SK-N-SH treated with all-trans-retinoic acid at 6 μM for 48 hours (cell line): ENCODE results near the gene MZB1.

Experiments
- ATAC-seq: fragments of 200-7000 bp; cut with Tn5 transposase; 3 replicates; pipeline ENCODE4 v1.9.1; 2020; ENCODE audit warnings: mild to moderate bottlenecking, moderate library complexity
- ARNTL ChIP-seq: fragments of 450-650 bp; formaldehyde crosslinking; IDR thresholded peaks from 2 replicates; pipeline ENCODE4 v1.5.0; 2020; ENCODE audit warnings: low read depth, mild to moderate bottlenecking, moderate library complexity, borderline replicate concordance
- BACH2 ChIP-seq: fragments of 250-450 bp; sonication (Bioruptor Pico); IDR thresholded peaks from 2 replicates; pipeline ENCODE4 v1.9.0; 2021; ENCODE audit warnings: mild to moderate bottlenecking, borderline replicate concordance
- CSDC2 ChIP-seq: fragments of 250-450 bp; sonication (Bioruptor Pico); IDR thresholded peaks from 2 replicates; pipeline ENCODE4 v1.5.0; 2020; ENCODE audit warnings: mild to moderate bottlenecking, moderate library complexity
- CSRNP3 ChIP-seq: fragments of 250-450 bp; sonication (Bioruptor Pico); IDR thresholded peaks from 2 replicates; pipeline ENCODE4 v1.5.1; 2021; ENCODE audit warnings: mild to moderate bottlenecking, moderate library complexity
- ESRRG ChIP-seq: fragments of 250-450 bp; sonication (Bioruptor Pico); IDR thresholded peaks from 2 replicates; pipeline ENCODE4 v1.6.1; 2021; ENCODE audit warnings: mild to moderate bottlenecking
- GLIS3 ChIP-seq: fragments of 250-450 bp; sonication (Bioruptor Pico); IDR thresholded peaks from 2 replicates; pipeline ENCODE4 v1.5.0; 2020; ENCODE audit warnings: mild to moderate bottlenecking, moderate library complexity
- ISL1 ChIP-seq: fragments of 250-450 bp; sonication (Bioruptor Pico); IDR thresholded peaks from 2 replicates; pipeline ENCODE4 v2.1.2; 2022; ENCODE audit warnings: mild to moderate bottlenecking, moderate library complexity
- OSR1 ChIP-seq: fragments of 250-450 bp; sonication (Bioruptor Pico); IDR thresholded peaks from 2 replicates; pipeline ENCODE4 v1.8.0; 2022; ENCODE audit warnings: moderate library complexity, mild to moderate bottlenecking, inconsistent platforms
- PATZ1 ChIP-seq: fragments of 250-450 bp; sonication (Bioruptor Pico); IDR thresholded peaks from 2 replicates; pipeline ENCODE4 v1.8.0; 2020; ENCODE audit warnings: mild to moderate bottlenecking, moderate library complexity, borderline replicate concordance
- POU6F1 ChIP-seq: fragments of 250-450 bp; sonication (Bioruptor Pico); IDR thresholded peaks from 2 replicates; pipeline ENCODE4 v1.8.0; 2021; ENCODE audit warnings: low read depth, mild to moderate bottlenecking, moderate library complexity, borderline replicate concordance
- RARB ChIP-seq: fragments of 250-450 bp; sonication (Bioruptor Pico); IDR thresholded peaks from 2 replicates; pipeline ENCODE4 v1.8.0; 2021; ENCODE audit warnings: mild to moderate bottlenecking, moderate library complexity
- SNAI2 ChIP-seq: fragments of 250-450 bp; sonication (Bioruptor Pico); IDR thresholded peaks from 2 replicates; pipeline ENCODE4 v1.5.0; 2020; ENCODE audit warnings: mild to moderate bottlenecking, moderate library complexity
- TCF4 ChIP-seq: fragments of 250-450 bp; sonication (Bioruptor Pico); IDR thresholded peaks from 2 replicates; pipeline ENCODE4 v1.8.0; 2021; ENCODE audit warnings: mild to moderate bottlenecking, moderate library complexity, borderline replicate concordance
- TOX ChIP-seq: fragments of 250-450 bp; sonication (Bioruptor Pico); IDR thresholded peaks from 2 replicates; pipeline ENCODE4 v1.8.0; 2021; ENCODE audit warnings: mild to moderate bottlenecking, moderate library complexity, borderline replicate concordance
- ZC3H10 ChIP-seq: fragments of 250-450 bp; sonication (Bioruptor Pico); IDR thresholded peaks from 2 replicates; pipeline ENCODE4 v1.5.1; 2021; ENCODE audit warnings: mild to moderate bottlenecking, moderate library complexity
- ZFP3 ChIP-seq: fragments of 250-450 bp; sonication (Bioruptor Pico); IDR thresholded peaks from 2 replicates; pipeline ENCODE4 v1.5.0; 2020; ENCODE audit warnings: mild to moderate bottlenecking, moderate library complexity
- ZFP30 ChIP-seq: fragments of 450-650 bp; formaldehyde crosslinking; IDR thresholded peaks from 2 replicates; pipeline ENCODE4 v1.5.0; 2022; ENCODE audit warnings: mild to moderate bottlenecking, moderate library complexity
- ZNF565 ChIP-seq: fragments of 450-650 bp; formaldehyde crosslinking; conservative IDR thresholded peaks from 2 replicates; pipeline ENCODE4 v1.5.0; 2020; ENCODE audit warnings: low read depth, mild to moderate bottlenecking, moderate library complexity
- ZNF70 ChIP-seq: fragments of 450-650 bp; formaldehyde crosslinking; IDR thresholded peaks from 2 replicates; pipeline ENCODE4 v1.5.0; 2020; ENCODE audit warnings: mild to moderate bottlenecking, moderate library complexity
- ZNF8 ChIP-seq: fragments of 450-650 bp; formaldehyde crosslinking; IDR thresholded peaks from 2 replicates; pipeline ENCODE4 v1.5.0; 2020; ENCODE audit warnings: mild to moderate bottlenecking, moderate library complexity
- TF ChIP-seq, protein P1 (sequence below): fragments of 250-450 bp; sonication (Bioruptor Pico); IDR thresholded peaks from 2 replicates; pipeline ENCODE4 v1.5.0; 2020; ENCODE audit warnings: mild to moderate bottlenecking, moderate library complexity

Gene MZB1

GRCh38 chr5:139383275-139383992 lies 6.3 kb downstream of the MZB1 start, which contains the start of gene SLC23A1:
TSS of gene SLC23A1 (minus strand) at chr5:139383297. CDS start at chr5:139383253, 44 bp downstream.
- TF ChIP-seq TCF4 (CRISPR knock-in tag) (no peak), OSR1 (no peak), ESRRG (CRISPR knock-in tag) (no peak), POU6F1 (no peak), ZFP30 (CRISPR knock-in tag) (no peak), TOX (no peak), CSDC2 (no peak), ISL1 (CRISPR knock-in tag) (no peak)
- no peak; the same call in 2 of the 3 replicates for ATAC-seq

DNA sequence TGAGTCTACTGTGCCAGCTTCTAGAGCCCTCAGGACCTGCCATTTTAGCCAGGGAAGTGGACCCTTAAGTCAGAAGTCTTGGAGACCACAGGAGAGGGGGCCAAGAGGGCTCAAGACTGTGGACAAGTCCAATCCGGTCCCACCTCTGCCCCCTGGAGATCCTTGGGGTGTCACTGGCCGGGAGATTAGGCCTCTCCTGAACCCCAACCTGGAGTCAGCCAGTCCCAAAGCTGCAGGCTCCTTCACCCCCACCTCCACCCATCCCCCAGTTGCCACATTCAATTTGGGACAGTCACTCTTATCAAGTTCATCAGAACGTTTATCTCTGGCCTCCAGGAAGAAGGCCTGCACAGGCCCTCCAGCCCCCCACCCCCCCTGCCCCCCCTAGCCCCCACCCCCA lies 6.9 kb downstream of the MZB1 start:
- no peak for TF ChIP-seq TCF4 (CRISPR knock-in tag)
- no peak for TF ChIP-seq ZNF565 (CRISPR knock-in tag)
- no peak for TF ChIP-seq BACH2 (CRISPR knock-in tag)
- TF ChIP-seq SNAI2 (CRISPR knock-in tag): no peak
- TF ChIP-seq ZFP30 (CRISPR knock-in tag): no peak
- no peak for TF ChIP-seq ARNTL (CRISPR knock-in tag)
- no peak for TF ChIP-seq ZNF8
- TF ChIP-seq TOX: no peak
- no peak for TF ChIP-seq PATZ1 (CRISPR knock-in tag)
- no peak for TF ChIP-seq ISL1 (CRISPR knock-in tag)
- TF ChIP-seq ZFP3: no peak
- TF ChIP-seq, protein P1, sequence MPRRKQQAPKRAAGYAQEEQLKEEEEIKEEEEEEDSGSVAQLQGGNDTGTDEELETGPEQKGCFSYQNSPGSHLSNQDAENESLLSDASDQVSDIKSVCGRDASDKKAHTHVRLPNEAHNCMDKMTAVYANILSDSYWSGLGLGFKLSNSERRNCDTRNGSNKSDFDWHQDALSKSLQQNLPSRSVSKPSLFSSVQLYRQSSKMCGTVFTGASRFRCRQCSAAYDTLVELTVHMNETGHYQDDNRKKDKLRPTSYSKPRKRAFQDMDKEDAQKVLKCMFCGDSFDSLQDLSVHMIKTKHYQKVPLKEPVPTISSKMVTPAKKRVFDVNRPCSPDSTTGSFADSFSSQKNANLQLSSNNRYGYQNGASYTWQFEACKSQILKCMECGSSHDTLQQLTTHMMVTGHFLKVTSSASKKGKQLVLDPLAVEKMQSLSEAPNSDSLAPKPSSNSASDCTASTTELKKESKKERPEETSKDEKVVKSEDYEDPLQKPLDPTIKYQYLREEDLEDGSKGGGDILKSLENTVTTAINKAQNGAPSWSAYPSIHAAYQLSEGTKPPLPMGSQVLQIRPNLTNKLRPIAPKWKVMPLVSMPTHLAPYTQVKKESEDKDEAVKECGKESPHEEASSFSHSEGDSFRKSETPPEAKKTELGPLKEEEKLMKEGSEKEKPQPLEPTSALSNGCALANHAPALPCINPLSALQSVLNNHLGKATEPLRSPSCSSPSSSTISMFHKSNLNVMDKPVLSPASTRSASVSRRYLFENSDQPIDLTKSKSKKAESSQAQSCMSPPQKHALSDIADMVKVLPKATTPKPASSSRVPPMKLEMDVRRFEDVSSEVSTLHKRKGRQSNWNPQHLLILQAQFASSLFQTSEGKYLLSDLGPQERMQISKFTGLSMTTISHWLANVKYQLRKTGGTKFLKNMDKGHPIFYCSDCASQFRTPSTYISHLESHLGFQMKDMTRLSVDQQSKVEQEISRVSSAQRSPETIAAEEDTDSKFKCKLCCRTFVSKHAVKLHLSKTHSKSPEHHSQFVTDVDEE (CRISPR knock-in tag): no peak
- TF ChIP-seq CSDC2: no peak
- no peak for TF ChIP-seq GLIS3 (CRISPR knock-in tag)
- no peak for TF ChIP-seq RARB (CRISPR knock-in tag)
- TF ChIP-seq OSR1: no peak
- TF ChIP-seq ZNF70 (CRISPR knock-in tag): no peak
- no peak for ATAC-seq

GRCh38 chr5:139381837-139382761 lies 7.6 kb downstream of the MZB1 start:
- TF ChIP-seq, protein P1 (CRISPR knock-in tag): no peak
- TF ChIP-seq ZNF8: no peak
- no peak for TF ChIP-seq SNAI2 (CRISPR knock-in tag)
- TF ChIP-seq ISL1 (CRISPR knock-in tag): no peak
- no peak for TF ChIP-seq ZFP30 (CRISPR knock-in tag)
- no peak for TF ChIP-seq ARNTL (CRISPR knock-in tag)
- TF ChIP-seq ZC3H10 (CRISPR knock-in tag): no peak
- no peak for TF ChIP-seq PATZ1 (CRISPR knock-in tag)
- no peak for TF ChIP-seq OSR1
- no peak for TF ChIP-seq BACH2 (CRISPR knock-in tag)
- no peak for TF ChIP-seq CSRNP3 (CRISPR knock-in tag)
- no peak for ATAC-seq
